Measurements from ENCODE around the gene PTPRCAP. TPM values are rescaled to one million over a fixed set of nuclear protein-coding genes. Genes with fewer than 3 reads are reported as not detected.
"Not testable (repeated sequence)": the region's sequence is repeated elsewhere in the genome, so short reads cannot be mapped to it uniquely, and the experiment has no call there.

The PTPRCAP gene
- total RNA-seq, 1 experiment from 2014 or later: 1.7 TPM

- not testable (repeated sequence) for H3K4me3 Mint-ChIP-seq; H2BK120ac ChIP-seq (ENCODE audit: low read depth, low read length, poor library complexity, severe bottlenecking); H3K79me2 ChIP-seq (ENCODE audit: insufficient read depth, low read length); H3K14ac ChIP-seq (ENCODE audit: insufficient read depth, low read length); H3K4me2 ChIP-seq (ENCODE audit: insufficient read depth, insufficient read length, low read length); H3K23me2 ChIP-seq (ENCODE audit: insufficient read length, low read depth, low read length, poor library complexity, severe bottlenecking); H3K4me1 ChIP-seq (ENCODE audit: insufficient read depth, low read length); H2BK12ac ChIP-seq (ENCODE audit: insufficient read length, low read depth, low read length); H3K23ac ChIP-seq (ENCODE audit: insufficient read length, low read depth, low read length); H2AK5ac ChIP-seq (ENCODE audit: insufficient read length, low read length); H3K27me3 ChIP-seq (ENCODE audit: insufficient read depth, low read length); H4K8ac ChIP-seq (replicated peaks; ENCODE audit: insufficient read length, low read depth, low read length); H4K91ac ChIP-seq (ENCODE audit: insufficient read length, low read depth, low read length); H3K4ac ChIP-seq (ENCODE audit: low read depth, low read length); H3K56ac ChIP-seq (ENCODE audit: insufficient read length, low read depth, low read length); H3K18ac ChIP-seq (ENCODE audit: insufficient read length, low read depth, low read length); H2BK15ac ChIP-seq (ENCODE audit: low read depth, low read length); H3K9me3 Mint-ChIP-seq; H3K9ac ChIP-seq (ENCODE audit: extremely low read depth, insufficient read length, low read length); H3K27ac Mint-ChIP-seq; H3K4me1 Mint-ChIP-seq; H2BK5ac ChIP-seq (ENCODE audit: insufficient read length, low read length); H2AFZ ChIP-seq (ENCODE audit: low read length); H3K79me1 ChIP-seq (ENCODE audit: insufficient read depth, low read depth, low read length, poor library complexity, severe bottlenecking); DNase-seq; H3K27ac ChIP-seq (ENCODE audit: insufficient read length, low read depth, low read length); H4K20me1 ChIP-seq (ENCODE audit: control insufficient read depth, insufficient read depth, insufficient read length); H4K5ac ChIP-seq (ENCODE audit: insufficient read length, low read depth, low read length); H3K36me3 Mint-ChIP-seq (ENCODE audit: insufficient read depth in 1 of 3, low read depth in 3 of 3); H3K9me3 ChIP-seq (ENCODE audit: control insufficient read depth, low read depth, low read length); H2BK20ac ChIP-seq (ENCODE audit: low read depth, low read length, poor library complexity, severe bottlenecking); H3T11ph ChIP-seq (ENCODE audit: low read length)
- H3K27me3 Mint-ChIP-seq (ENCODE audit: low read depth): peaks cover 20% of the 10 kb centered on the region
- no CpG with 5 or more reads among the region's 10 CpGs for WGBS (ENCODE audit: extremely low coverage, insufficient read length, low lambda C conversion rate)
Measured at GRCh38 chr11:67476692-67477091, 39.2 kb upstream of the PTPRCAP start.
